ENCODE results near the gene PTGFRN.

- TF ChIP-seq CTCF (IDR thresholded peaks at IDR 0.05 in 2 of 3, conservative IDR thresholded peaks at IDR 0.05 in 1 of 3; ENCODE audit: borderline replicate concordance in 1 of 3, insufficient read depth in 1 of 3, low read depth in 2 of 3, low read length in 2 of 3) = no peak
- no peak for TF ChIP-seq CEBPB (IDR thresholded peaks at IDR 0.05; ENCODE audit: low read depth)
- no peak for TF ChIP-seq SIN3A (IDR thresholded peaks at IDR 0.05; ENCODE audit: low read depth)
Measured at GRCh38 chr1:116902723-116903383, 6.9 kb upstream of the PTGFRN start.

Data from HCT116 (cell line).